ENCODE measurements around the gene WWP2.

WWP2 gene

DNA sequence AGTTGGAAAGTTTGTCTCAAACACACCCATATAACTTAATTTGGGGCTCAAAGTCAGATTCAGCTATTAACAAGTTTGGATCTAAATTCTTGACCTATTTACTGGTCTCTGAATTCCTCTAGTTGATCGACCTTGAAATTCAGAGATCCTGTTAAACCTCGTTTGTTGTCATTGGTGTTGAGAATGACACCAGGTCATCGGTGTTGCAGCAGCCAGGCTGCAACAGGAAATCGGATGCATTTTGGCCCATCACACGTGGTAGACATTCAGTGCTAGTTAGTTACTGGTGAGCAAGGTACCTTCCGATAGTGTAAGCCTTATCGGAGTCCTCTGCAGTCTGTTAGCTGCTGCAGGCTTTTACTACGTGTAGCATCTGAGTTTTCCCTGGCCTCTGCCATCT is 82.3 kb downstream of the WWP2 start:
- no CpG with 5 or more reads among the region's 8 CpGs for WGBS (ENCODE audit: extremely low coverage, insufficient coverage, low lambda C conversion rate)
- Histone ChIP-seq H3K4me1 (ENCODE audit: control insufficient read depth, low read depth, low read length) (peaks cover 6% of the 10 kb centered on the region), H3K56ac (ENCODE audit: low read length) (no peak overlapping the region), H3K79me1 (ENCODE audit: low read length) (no peaks in the 10 kb centered on the region), H2BK15ac (replicated peaks; ENCODE audit: low read depth) (no peak overlapping the region), H3K4me2 (ENCODE audit: low read length) (no peak overlapping the region), H4K8ac (ENCODE audit: low read depth, low read length) (no peak overlapping the region), H3K4me3 (ENCODE audit: low read length) (no peak overlapping the region), H2BK5ac (ENCODE audit: low read length) (no peak overlapping the region), H2BK120ac (ENCODE audit: low read depth, low read length) (no peak overlapping the region), H4K5ac (ENCODE audit: low read length) (no peak overlapping the region), H2AK5ac (ENCODE audit: low read length) (no peak overlapping the region), H3K27ac (ENCODE audit: low read depth, low read length) (no peak overlapping the region), H3K4ac (ENCODE audit: low read depth, low read length) (no peak overlapping the region), H3K27me3 (ENCODE audit: insufficient read depth, low read length, poor library complexity) (no peaks in the 10 kb centered on the region), H3K9ac (ENCODE audit: low read length) (no peak overlapping the region), H3K18ac (ENCODE audit: low read length) (no peak overlapping the region), H3K79me2 (ENCODE audit: control insufficient read depth, insufficient read depth, low read length) (no peaks in the 10 kb centered on the region), H3K23ac (ENCODE audit: low read length) (no peak overlapping the region), H3K36me3 (ENCODE audit: control insufficient read depth, insufficient read depth, low read length) (no peaks in the 10 kb centered on the region)
- DNase-seq, result peak; percentile 73

- Histone ChIP-seq H3K27ac (ENCODE audit: low read depth, low read length) (no peak overlapping the region), H2BK15ac (replicated peaks; ENCODE audit: low read depth) (no peak overlapping the region), H3K79me1 (ENCODE audit: low read length) (no peaks in the 10 kb centered on the region), H3K56ac (ENCODE audit: low read length) (no peak overlapping the region), H3K23ac (ENCODE audit: low read length) (no peak overlapping the region), H3K27me3 (ENCODE audit: insufficient read depth, low read length, poor library complexity) (no peaks in the 10 kb centered on the region), H3K36me3 (ENCODE audit: control insufficient read depth, insufficient read depth, low read length) (no peaks in the 10 kb centered on the region), H4K5ac (ENCODE audit: low read length) (no peak overlapping the region), H4K8ac (ENCODE audit: low read depth, low read length) (no peak overlapping the region), H3K4me1 (ENCODE audit: control insufficient read depth, low read depth, low read length) (peaks cover 6% of the 10 kb centered on the region), H3K9ac (ENCODE audit: low read length) (no peak overlapping the region), H2AK5ac (ENCODE audit: low read length) (no peak overlapping the region), H3K4me3 (ENCODE audit: low read length) (no peak overlapping the region), H2BK120ac (ENCODE audit: low read depth, low read length) (no peak overlapping the region), H3K4ac (ENCODE audit: low read depth, low read length) (no peak overlapping the region), H2BK5ac (ENCODE audit: low read length) (no peak overlapping the region), H3K79me2 (ENCODE audit: control insufficient read depth, insufficient read depth, low read length) (no peaks in the 10 kb centered on the region), H3K4me2 (ENCODE audit: low read length) (no peak overlapping the region), H3K18ac (ENCODE audit: low read length) (no peak overlapping the region)
- peak; percentile 56 for DNase-seq
- no CpG with 5 or more reads among the region's 6 CpGs for WGBS (ENCODE audit: extremely low coverage, insufficient coverage, low lambda C conversion rate)
Measured at GRCh38 chr16:69845181-69845580, 83.0 kb downstream of the WWP2 start.

DNA sequence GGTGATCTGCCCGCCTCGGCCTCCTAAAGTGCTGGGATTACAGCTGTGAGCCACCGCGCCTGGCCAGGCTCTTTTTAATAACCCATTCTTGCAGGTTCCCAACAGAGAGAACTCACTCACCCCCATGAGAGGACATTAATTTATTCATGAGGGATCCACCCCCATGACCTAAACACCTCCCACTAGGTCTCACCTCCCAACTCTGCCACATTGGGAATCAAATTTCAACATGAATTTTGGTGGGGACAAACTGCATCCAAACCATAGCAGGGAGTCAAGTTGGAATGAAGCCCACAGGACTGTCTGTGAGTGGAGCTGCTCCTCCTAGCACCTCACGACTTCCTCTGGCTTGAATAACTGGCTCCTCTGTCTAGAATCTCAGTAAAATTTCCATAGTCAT is 85.5 kb downstream of the WWP2 start:
- no peak overlapping the region for H3K4me2 ChIP-seq (ENCODE audit: low read length)
- no peaks in the 10 kb centered on the region for H3K36me3 ChIP-seq (ENCODE audit: control insufficient read depth, insufficient read depth, low read length)
- H3K27ac ChIP-seq (ENCODE audit: low read depth, low read length), result no peak overlapping the region
- H2BK5ac ChIP-seq (ENCODE audit: low read length), result no peak overlapping the region
- no CpG with 5 or more reads among the region's 5 CpGs for WGBS (ENCODE audit: extremely low coverage, insufficient coverage, low lambda C conversion rate)
- no peak overlapping the region for H3K4me3 ChIP-seq (ENCODE audit: low read length)
- no peak overlapping the region for H3K4ac ChIP-seq (ENCODE audit: low read depth, low read length)
- no peaks in the 10 kb centered on the region for H3K79me1 ChIP-seq (ENCODE audit: low read length)
- no peak for DNase-seq
- H2AK5ac ChIP-seq (ENCODE audit: low read length), result no peak overlapping the region
- H2BK120ac ChIP-seq (ENCODE audit: low read depth, low read length), result no peak overlapping the region
- no peak overlapping the region for H3K56ac ChIP-seq (ENCODE audit: low read length)
- peaks cover 3% of the 10 kb centered on the region for H3K4me1 ChIP-seq (ENCODE audit: control insufficient read depth, low read depth, low read length)
- no peak overlapping the region for H4K5ac ChIP-seq (ENCODE audit: low read length)
- no peak overlapping the region for H3K9ac ChIP-seq (ENCODE audit: low read length)
- H3K27me3 ChIP-seq (ENCODE audit: insufficient read depth, low read length, poor library complexity), result no peaks in the 10 kb centered on the region
- no peak overlapping the region for H2BK15ac ChIP-seq (replicated peaks; ENCODE audit: low read depth)
- H4K8ac ChIP-seq (ENCODE audit: low read depth, low read length), result no peak overlapping the region
- H3K79me2 ChIP-seq (ENCODE audit: control insufficient read depth, insufficient read depth, low read length), result no peaks in the 10 kb centered on the region
- no peak overlapping the region for H3K23ac ChIP-seq (ENCODE audit: low read length)
- no peak overlapping the region for H3K18ac ChIP-seq (ENCODE audit: low read length)

GRCh38 chr16:69848637-69849545 is 86.8 kb downstream of the WWP2 start:
- Histone ChIP-seq H3K4me2 (ENCODE audit: low read length) (no peak overlapping the region), H3K4me1 (ENCODE audit: control insufficient read depth, low read depth, low read length) (peaks cover 3% of the 10 kb centered on the region), H3K4ac (ENCODE audit: low read depth, low read length) (no peak overlapping the region), H2BK5ac (ENCODE audit: low read length) (no peak overlapping the region), H4K8ac (ENCODE audit: low read depth, low read length) (no peak overlapping the region), H2BK120ac (ENCODE audit: low read depth, low read length) (no peak overlapping the region), H3K23ac (ENCODE audit: low read length) (no peak overlapping the region), H3K56ac (ENCODE audit: low read length) (no peak overlapping the region), H3K79me2 (ENCODE audit: control insufficient read depth, insufficient read depth, low read length) (no peaks in the 10 kb centered on the region), H3K36me3 (ENCODE audit: control insufficient read depth, insufficient read depth, low read length) (no peaks in the 10 kb centered on the region), H3K27ac (ENCODE audit: low read depth, low read length) (no peak overlapping the region), H4K5ac (ENCODE audit: low read length) (no peak overlapping the region), H3K79me1 (ENCODE audit: low read length) (no peaks in the 10 kb centered on the region), H3K27me3 (ENCODE audit: insufficient read depth, low read length, poor library complexity) (no peaks in the 10 kb centered on the region), H3K9ac (ENCODE audit: low read length) (no peak overlapping the region), H3K18ac (ENCODE audit: low read length) (no peak overlapping the region), H2AK5ac (ENCODE audit: low read length) (no peak overlapping the region), H3K4me3 (ENCODE audit: low read length) (no peak overlapping the region), H2BK15ac (replicated peaks; ENCODE audit: low read depth) (no peak overlapping the region)
- no peak for DNase-seq
- WGBS (ENCODE audit: extremely low coverage, insufficient coverage, low lambda C conversion rate), result no CpG with 5 or more reads among the region's 8 CpGs

DNA sequence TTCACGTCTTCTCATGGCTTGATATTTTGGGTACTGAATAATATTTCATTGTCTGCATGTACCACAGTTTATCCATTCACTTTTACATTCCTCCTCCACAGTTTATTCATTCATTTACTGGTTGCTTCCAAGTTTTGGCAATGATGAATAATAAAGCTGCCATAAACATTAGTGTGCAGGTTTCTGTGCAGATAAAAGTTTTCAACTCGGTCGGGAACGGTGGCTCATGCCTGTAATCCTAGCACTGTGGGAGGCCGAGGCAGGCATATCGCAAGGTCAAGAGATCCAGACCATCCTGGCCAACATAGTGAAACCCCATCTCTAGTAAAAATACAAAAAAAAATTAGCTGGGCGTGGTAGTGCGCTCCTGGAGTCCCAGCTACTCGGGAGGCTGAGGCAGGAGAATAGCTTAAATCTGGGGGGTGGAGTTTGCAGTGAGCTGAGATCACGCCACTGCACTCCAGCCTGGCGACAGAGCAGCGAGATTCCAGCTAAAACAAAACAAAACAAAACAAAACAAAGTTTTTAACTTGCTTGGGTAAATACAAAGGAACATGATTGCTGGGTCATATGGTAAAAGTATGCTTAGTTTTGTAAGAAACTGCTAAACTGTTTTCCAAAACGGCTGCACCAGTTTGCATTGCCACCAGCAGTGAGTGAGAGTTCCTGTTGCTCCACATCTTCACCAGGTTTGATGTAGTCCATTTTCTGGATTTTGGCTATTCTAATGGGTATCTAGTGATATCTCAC is 89.5 kb downstream of the WWP2 start:
- H3K79me2 ChIP-seq (ENCODE audit: control insufficient read depth, insufficient read depth, low read length), result no peaks in the 10 kb centered on the region
- no peak overlapping the region for H3K23ac ChIP-seq (ENCODE audit: low read length)
- no peaks in the 10 kb centered on the region for H3K4me1 ChIP-seq (ENCODE audit: control insufficient read depth, low read depth, low read length)
- no peak overlapping the region for H4K5ac ChIP-seq (ENCODE audit: low read length)
- DNase-seq, result no peak
- no peak overlapping the region for H3K4me3 ChIP-seq (ENCODE audit: low read length)
- no peaks in the 10 kb centered on the region for H3K27me3 ChIP-seq (ENCODE audit: insufficient read depth, low read length, poor library complexity)
- H2BK5ac ChIP-seq (ENCODE audit: low read length), result no peak overlapping the region
- no peak overlapping the region for H3K4ac ChIP-seq (ENCODE audit: low read depth, low read length)
- H2AK5ac ChIP-seq (ENCODE audit: low read length), result no peak overlapping the region
- no peak overlapping the region for H3K56ac ChIP-seq (ENCODE audit: low read length)
- no peak overlapping the region for H3K9ac ChIP-seq (ENCODE audit: low read length)
- no peak overlapping the region for H2BK120ac ChIP-seq (ENCODE audit: low read depth, low read length)
- H2BK15ac ChIP-seq (replicated peaks; ENCODE audit: low read depth), result no peak overlapping the region
- no peaks in the 10 kb centered on the region for H3K36me3 ChIP-seq (ENCODE audit: control insufficient read depth, insufficient read depth, low read length)
- no peak overlapping the region for H3K18ac ChIP-seq (ENCODE audit: low read length)
- H3K4me2 ChIP-seq (ENCODE audit: low read length), result no peak overlapping the region
- WGBS (ENCODE audit: extremely low coverage, insufficient coverage, low lambda C conversion rate), result no CpG with 5 or more reads among the region's 13 CpGs
- H4K8ac ChIP-seq (ENCODE audit: low read depth, low read length), result no peak overlapping the region
- H3K27ac ChIP-seq (ENCODE audit: low read depth, low read length), result no peak overlapping the region
- no peaks in the 10 kb centered on the region for H3K79me1 ChIP-seq (ENCODE audit: low read length)
